HG03571 (cell line): ENCODE results near the gene ASIC4.

ENCODE experiments used
- ATAC-seq: cut with Tn5 transposase; IDR thresholded peaks from one replicate; pipeline ENCODE4 v1.9.1; 2021; ENCODE audit not compliant: unreplicated experiment

ASIC4 gene

GRCh38 chr2:219532378-219532649 is 18.0 kb downstream of the ASIC4 start:
- ATAC-seq: no peak

DNA sequence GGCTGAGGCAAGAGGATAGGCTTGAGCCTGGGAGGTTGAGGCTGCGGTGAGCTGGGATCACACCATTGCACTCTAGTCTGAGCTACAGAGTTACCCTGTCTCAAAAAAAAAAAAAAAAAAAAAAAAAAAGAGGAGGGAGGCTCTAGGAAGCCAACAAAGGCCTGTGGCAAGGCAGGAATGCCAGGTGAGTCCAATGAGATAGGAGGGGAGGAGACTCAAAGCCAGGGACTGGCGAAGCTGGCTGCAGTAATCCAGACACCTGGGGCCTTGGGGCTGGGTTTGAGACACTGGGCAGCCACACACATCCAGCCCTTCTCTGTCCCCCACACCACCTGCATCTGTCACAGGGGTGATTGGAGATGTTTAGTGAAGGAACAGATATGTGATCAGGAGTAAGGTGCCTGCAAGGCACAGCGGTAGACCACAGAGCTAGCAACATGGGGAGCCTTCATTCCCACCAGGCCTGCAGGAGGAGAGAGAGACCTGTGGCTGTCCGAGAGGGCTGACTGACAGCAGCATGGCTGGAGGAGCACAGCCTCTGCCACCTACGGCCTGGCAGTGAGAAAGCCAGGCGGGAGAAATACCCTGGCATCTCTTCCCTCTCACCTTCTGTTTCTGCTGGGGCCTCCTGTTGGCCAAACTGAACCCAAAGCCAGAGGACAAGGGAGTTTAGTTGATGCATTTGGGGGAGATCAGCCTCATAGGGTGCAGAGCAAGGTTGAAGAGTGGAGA is 19.8 kb downstream of the ASIC4 start:
- ATAC-seq: no peak

DNA sequence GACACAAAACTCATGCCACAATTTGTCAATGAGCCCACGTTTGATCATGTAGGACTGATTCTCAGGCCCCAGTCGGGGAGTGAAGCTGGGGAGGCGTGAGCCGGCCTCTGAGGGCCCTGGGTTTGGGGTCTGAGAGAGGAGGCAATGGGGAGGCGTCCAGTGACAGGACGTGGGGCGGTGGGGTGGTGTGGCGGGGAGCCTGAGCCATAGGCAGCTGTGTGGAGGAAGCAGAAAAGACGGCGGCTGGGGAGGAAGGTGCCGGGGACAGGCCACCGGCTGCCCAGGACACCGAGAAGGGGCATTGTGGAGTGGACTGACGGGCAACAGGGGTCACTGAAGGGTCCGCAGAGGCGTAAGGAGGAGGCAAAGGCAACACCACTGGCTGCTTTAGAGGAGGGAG is 22.1 kb downstream of the ASIC4 start:
- no peak for ATAC-seq

- ATAC-seq: no peak
Observed at GRCh38 chr2:219536967-219537366, 22.7 kb downstream of the ASIC4 start.

- no peak for ATAC-seq
Observed at GRCh38 chr2:219537657-219538488, 23.6 kb downstream of the ASIC4 start.

GRCh38 chr2:219538504-219538951 is 24.2 kb downstream of the ASIC4 start:
- no peak for ATAC-seq

GRCh38 chr2:219538956-219539788 is 24.9 kb downstream of the ASIC4 start:
- no peak for ATAC-seq

GRCh38 chr2:219539926-219540678 is 25.8 kb downstream of the ASIC4 start:
- no peak for ATAC-seq

GRCh38 chr2:219540784-219541504 is 26.7 kb downstream of the ASIC4 start:
- no peak for ATAC-seq

DNA sequence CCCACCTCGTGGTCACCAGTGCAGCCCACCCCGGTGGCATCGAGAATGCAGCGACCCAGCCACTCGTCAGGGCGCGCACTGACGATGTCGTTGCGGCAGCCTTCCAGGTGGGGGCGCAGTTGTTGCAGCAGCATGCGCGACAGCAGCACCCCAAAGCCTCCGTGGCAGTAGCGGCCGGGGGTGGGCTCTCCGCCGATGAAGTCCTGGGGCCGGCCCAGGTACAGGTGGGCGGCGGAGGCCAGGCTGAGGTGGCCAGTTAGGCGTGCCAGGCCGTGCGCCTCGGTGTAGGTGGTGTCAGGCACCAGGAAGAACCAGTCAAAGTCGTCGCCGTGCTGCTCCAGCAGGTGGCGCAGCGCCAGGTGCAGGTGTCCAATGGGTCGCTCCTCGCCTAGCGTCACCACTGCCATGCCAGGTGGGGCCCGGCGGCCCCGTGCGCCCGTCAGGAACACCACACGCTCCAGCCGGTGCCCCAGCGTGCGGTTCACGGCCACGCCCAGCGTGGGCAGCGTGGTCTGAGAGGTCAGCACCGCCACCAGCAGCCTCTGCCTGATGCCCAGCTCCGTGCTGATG is 27.4 kb downstream of the ASIC4 start:
- ATAC-seq: peak; percentile 47

DNA sequence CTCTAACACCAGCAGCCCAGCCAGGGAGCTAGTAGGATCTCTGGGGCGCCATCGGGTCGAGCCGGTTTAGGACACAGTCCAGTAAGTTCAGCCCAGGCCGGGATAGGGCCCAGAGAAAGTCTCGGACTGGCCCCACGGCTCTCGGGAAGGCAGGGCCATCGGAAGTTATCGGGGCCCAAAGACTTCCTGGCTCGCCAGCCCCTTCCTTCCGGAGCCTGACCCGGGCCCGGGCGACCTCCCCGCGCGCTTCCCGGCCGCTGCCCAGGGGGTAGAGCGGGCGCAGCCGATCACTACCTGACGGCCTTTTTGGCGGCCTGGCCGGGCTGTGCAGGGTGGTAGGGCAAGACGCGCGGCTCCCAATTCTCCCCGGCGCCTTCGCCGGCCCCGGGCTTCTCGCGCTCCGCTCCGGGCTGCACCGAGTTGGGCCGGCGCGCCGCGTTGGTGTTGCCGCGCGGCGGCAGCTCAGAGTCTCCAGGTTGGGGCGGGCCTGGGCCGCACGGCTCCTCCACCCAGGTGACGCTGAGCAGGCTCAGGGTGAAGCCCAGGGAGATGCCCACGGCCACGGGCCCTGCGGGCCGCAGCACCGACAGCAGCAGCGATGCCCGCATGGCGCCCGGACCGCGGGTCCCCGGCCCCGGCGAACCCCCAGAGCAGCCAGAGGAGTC is 28.8 kb downstream of the ASIC4 start:
- peak; percentile 33 for ATAC-seq

- peak; percentile 77 for ATAC-seq
Observed at GRCh38 chr2:219543596-219544358, 29.5 kb downstream of the ASIC4 start, which contains the start of the genes CHPF and TMEM198. TSS of gene CHPF (minus strand) at chr2:219543809. CDS start at chr2:219543538, 271 bp downstream. TSS of gene TMEM198 (plus strand) at chr2:219544028. CDS start at chr2:219544728, 700 bp downstream.

DNA sequence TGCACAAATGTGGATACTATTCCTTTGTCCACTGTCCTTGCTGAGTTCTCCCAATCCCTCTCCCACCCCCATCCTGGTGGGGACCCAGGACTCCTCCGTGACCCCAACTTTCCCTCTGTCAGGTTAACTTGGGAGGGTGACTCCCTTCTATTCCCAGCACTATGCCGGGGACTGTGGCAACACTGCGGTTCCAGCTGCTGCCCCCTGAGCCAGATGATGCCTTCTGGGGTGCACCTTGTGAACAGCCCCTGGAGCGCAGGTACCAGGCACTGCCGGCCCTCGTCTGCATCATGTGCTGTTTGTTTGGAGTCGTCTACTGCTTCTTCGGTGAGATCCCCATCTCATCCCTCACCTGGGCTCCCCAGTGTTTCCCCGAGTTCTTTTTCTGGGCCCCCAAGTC is 30.3 kb downstream of the ASIC4 start:
- no peak for ATAC-seq

- no peak for ATAC-seq
Observed at GRCh38 chr2:219545295-219545942, 31.1 kb downstream of the ASIC4 start.

- no peak for ATAC-seq
Observed at GRCh38 chr2:219545943-219546352, 31.7 kb downstream of the ASIC4 start.

GRCh38 chr2:219547621-219548020 is 33.3 kb downstream of the ASIC4 start:
- ATAC-seq: no peak

- ATAC-seq: no peak
Observed at GRCh38 chr2:219548990-219549389, 34.7 kb downstream of the ASIC4 start.

DNA sequence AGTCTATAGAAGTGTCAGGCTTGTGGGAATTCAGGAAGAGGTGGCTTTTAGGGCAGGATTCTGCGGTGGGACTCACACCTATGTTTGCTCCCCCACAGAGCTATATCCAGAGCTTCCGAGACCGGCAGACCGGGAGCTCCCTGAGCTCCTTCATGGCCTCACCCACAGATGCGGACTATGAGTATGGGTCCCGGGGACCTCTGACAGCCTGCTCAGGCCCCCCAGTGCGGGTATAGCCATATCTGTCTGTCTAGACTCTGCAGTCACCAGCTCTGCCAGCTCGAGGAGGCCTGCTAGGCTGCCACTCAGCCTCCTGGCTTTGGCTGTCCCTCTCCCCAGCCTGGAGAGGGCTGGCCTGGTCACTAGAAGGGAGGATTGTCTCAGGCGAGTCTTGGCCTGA is 35.3 kb downstream of the ASIC4 start:
- no peak for ATAC-seq
